HCT116 (cell line): ENCODE measurements around the gene PRMT3. TPM values are rescaled to one million over a fixed set of nuclear protein-coding genes. Genes with fewer than 3 reads are reported as not detected.

Experiments used
- ATAC-seq: fragments of 200-7000 bp; cut with Tn5 transposase; 2 replicates; pipeline ENCODE4 v1.9.1; 2020; ENCODE audit warnings: mild to moderate bottlenecking, moderate library complexity
- BruUV-seq: library from RNA; stranded (reverse); fragments of 400-500 nt; replicated peaks from 2 replicates; lab custom pipeline; 2021; lab: Mats Ljungman, UMichigan
- CTCF ChIA-PET: fragments of 300-600 bp; sonication (Branson Sonifier 250); formaldehyde crosslinking; loops from one replicate; lab custom pipeline; 2021; ENCODE audit warnings: antibody characterized with exemption; lab: Charles Lee
- POLR2A ChIA-PET: fragments of 300-600, 350-600 bp; sonication (Branson Sonifier 250); formaldehyde crosslinking; loops from one replicate; lab custom pipeline; 2021; ENCODE audit warnings: antibody characterized with exemption; lab: Charles Lee
- RAD21 ChIA-PET, 2 experiments: fragments of 300-600 bp; sonication (Branson Sonifier 250); formaldehyde crosslinking; loops; one replicate each; lab custom pipeline; 2023; ENCODE audit warnings: low total read pairs in 2 of 2; ENCODE audit not compliant: uncharacterized antibody in 2 of 2, unreplicated experiment in 2 of 2, low non-redundant PET in 1 of 2; lab: Charles Lee
- DNase-seq: peaks from one replicate; pipeline ENCODE4 v3.0.0-alpha.2; 2010; ENCODE audit warnings: low read depth, low spot score
- H2AFZ ChIP-seq: fragments of 200-600 bp; shearing (Covaris generic), sonication (generic); 2 replicates; pipeline ENCODE4 v1.6.1; 2017; ENCODE audit warnings: low read depth, mixed run types, mixed read lengths, antibody characterized with exemption, low read length; ENCODE audit not compliant: poor library complexity, severe bottlenecking
- H3K27ac ChIP-seq: 2 replicates; pipeline ENCODE4 v1.5.1; 2012; ENCODE audit warnings: low read depth, low read length
- H3K27me3 ChIP-seq: fragments of 200-600 bp; sonication (generic); 2 replicates; pipeline ENCODE4 v1.6.1; 2016; ENCODE audit warnings: mixed run types, low read length, mixed read lengths; ENCODE audit not compliant: insufficient read depth
- H3K36me3 ChIP-seq, 2 experiments: fragments of 200-500 bp in 1 of 2; fragments of 200-600 bp in 1 of 2; sonication (Bioruptor generic) in 1 of 2; sonication (generic) in 1 of 2; 2 replicates each; pipeline versions ENCODE4 v1.5.1 to v1.6.1; 2014 to 2016; ENCODE audit warnings: low read length in 2 of 2, inconsistent platforms in 1 of 2, mixed read lengths in 1 of 2, mixed run types in 1 of 2; ENCODE audit not compliant: insufficient read depth in 2 of 2, control insufficient read depth in 1 of 2
- H3K4me1 ChIP-seq, 2 experiments: fragments of 200-600 bp in 1 of 2; sonication (generic) in 1 of 2; 2 replicates each; pipeline versions ENCODE4 v1.5.1 to v1.6.1; 2012 to 2017; ENCODE audit warnings: low read length in 2 of 2, inconsistent platforms in 1 of 2, mild to moderate bottlenecking in 1 of 2, mixed read lengths in 1 of 2, mixed run types in 1 of 2, moderate library complexity in 1 of 2; ENCODE audit not compliant: insufficient read depth in 2 of 2, control insufficient read depth in 1 of 2
- H3K4me2 ChIP-seq: fragments of 200-600 bp; sonication (generic); 2 replicates; pipeline ENCODE4 v1.6.1; 2017; ENCODE audit warnings: mixed run types, low read length, mixed read lengths
- H3K4me3 ChIP-seq, 2 experiments: fragments of 200-600 bp in 1 of 2; sonication (generic) in 1 of 2; replicated peaks in 1 of 2; 2 replicates each; pipeline ENCODE4 v1.5.1; 2011 to 2016; ENCODE audit warnings: low read length in 2 of 2, control low read depth in 1 of 2, low read depth in 1 of 2, mild to moderate bottlenecking in 1 of 2, mixed read lengths in 1 of 2, mixed run types in 1 of 2
- H3K79me2 ChIP-seq: fragments of 200-600 bp; sonication (generic); 2 replicates; pipeline ENCODE4 v1.6.1; 2017; ENCODE audit warnings: mild to moderate bottlenecking, mixed run types, low read length, moderate library complexity, mixed read lengths; ENCODE audit not compliant: insufficient read depth
- H3K9ac ChIP-seq: fragments of 200-600 bp; sonication (generic); 2 replicates; pipeline ENCODE4 v1.6.1; 2016; ENCODE audit warnings: low read length, mixed read lengths
- H3K9me2 ChIP-seq: fragments of 200-600 bp; sonication (generic), shearing (Covaris generic); 2 replicates; pipeline ENCODE4 v1.6.1; 2017; ENCODE audit warnings: mixed run types, mild to moderate bottlenecking, moderate library complexity; ENCODE audit not compliant: insufficient read depth
- H3K9me3 ChIP-seq, 2 experiments: fragments of 200-500 bp in 1 of 2; fragments of 200-600 bp in 1 of 2; sonication (Bioruptor generic) in 1 of 2; sonication (generic) in 1 of 2; 2 replicates each; pipeline ENCODE4 v1.6.1; 2014 to 2017; ENCODE audit warnings: low read length in 2 of 2, mixed read lengths in 2 of 2, inconsistent platforms in 1 of 2, low read depth in 1 of 2, mild to moderate bottlenecking in 1 of 2, mixed run types in 1 of 2, moderate library complexity in 1 of 2; ENCODE audit not compliant: control insufficient read depth in 1 of 2, insufficient read depth in 1 of 2
- H4K20me1 ChIP-seq: fragments of 200-600 bp; sonication (generic), shearing (Covaris generic); 2 replicates; pipeline ENCODE4 v1.6.1; 2017; ENCODE audit warnings: mixed run types, mild to moderate bottlenecking, moderate library complexity; ENCODE audit not compliant: insufficient read depth
- CBX3 ChIP-seq: IDR thresholded peaks from 2 replicates; pipeline ENCODE4 v1.6.1; 2012; ENCODE audit warnings: low read depth
- EZH2 ChIP-seq: fragments of 200-600 bp; sonication (generic); IDR thresholded peaks from 2 replicates; pipeline ENCODE4 v1.6.1; 2017; ENCODE audit warnings: antibody characterized with exemption, mixed run types
- EZH2phosphoT487 ChIP-seq: fragments of 200-600 bp; IDR thresholded peaks from 2 replicates; pipeline ENCODE4 v1.6.1; 2018; ENCODE audit warnings: antibody characterized with exemption, borderline replicate concordance
- JUND ChIP-seq: IDR thresholded peaks from 2 replicates; pipeline ENCODE4 v1.6.1; 2012
- POLR2A ChIP-seq: IDR thresholded peaks from 2 replicates; pipeline ENCODE4 v1.7.0; 2011; ENCODE audit warnings: borderline replicate concordance; ENCODE audit not compliant: insufficient read depth, insufficient read length; ENCODE audit errors: extremely low read depth
- RAD21 ChIP-seq: IDR thresholded peaks from 2 replicates; pipeline ENCODE4 v1.6.1; 2012; ENCODE audit warnings: low read depth, mild to moderate bottlenecking
- SIN3A ChIP-seq: IDR thresholded peaks from 2 replicates; pipeline ENCODE4 v1.6.1; 2012; ENCODE audit warnings: low read depth
- TCF7L2 ChIP-seq: IDR thresholded peaks from 2 replicates; pipeline ENCODE4 v1.7.0; 2011; ENCODE audit warnings: borderline replicate concordance, inconsistent platforms; ENCODE audit not compliant: insufficient read depth, insufficient read length; ENCODE audit errors: extremely low read depth
- ZNF274 ChIP-seq: fragments of 200-500 bp; sonication (Bioruptor generic); IDR thresholded peaks from 2 replicates; pipeline ENCODE4 v1.6.1; 2014; ENCODE audit warnings: mild to moderate bottlenecking, low read depth, low read length, inconsistent platforms
- intact Hi-C: fragments of 100-400 bp; cut with micrococcal nuclease; formaldehyde crosslinking; loops from 2 replicates; pipeline ENCODE4 v1.10.0; 2022
- total RNA-seq: library from RNA; stranded (reverse); gene quantifications from one replicate; pipeline ENCODE4 v1.2.1, GENCODE V29; 2021; ENCODE audit not compliant: unreplicated experiment
- TF ChIP-seq, protein P1 (sequence below): IDR thresholded peaks from 2 replicates; pipeline ENCODE4 v1.6.1; 2011; ENCODE audit warnings: mild to moderate bottlenecking, low read length, moderate library complexity; ENCODE audit not compliant: insufficient replicate concordance; ENCODE audit errors: extremely low read depth
- TF ChIP-seq, protein P2 (sequence below): IDR thresholded peaks from 2 replicates; pipeline ENCODE4 v1.6.1; 2012
- TF ChIP-seq, protein P3 (sequence below): IDR thresholded peaks from 2 replicates; pipeline ENCODE4 v1.6.1; 2012; ENCODE audit warnings: low read depth

PRMT3 gene
- total RNA-seq, 1 experiment from 2014 or later: 24.3 TPM

DNA sequence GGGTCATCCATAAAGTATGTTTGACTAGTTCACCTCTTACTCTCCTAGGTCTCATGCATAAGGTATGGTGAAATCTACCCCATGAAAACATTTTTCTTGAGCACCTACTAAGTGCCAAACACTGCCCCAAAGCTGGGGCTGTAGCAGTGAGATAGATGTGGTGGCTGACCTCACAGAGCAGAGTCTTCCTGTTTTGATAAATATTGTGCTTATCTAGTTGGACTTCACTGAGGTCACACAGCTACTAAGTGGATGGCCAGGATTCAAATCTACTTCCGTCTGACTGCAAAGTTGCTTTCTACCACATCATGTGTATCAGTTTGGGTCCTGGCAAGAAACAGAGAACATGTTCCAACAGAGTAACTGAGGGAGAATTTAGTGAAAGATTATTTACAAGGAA, 30.4 kb upstream of the PRMT3 start (continued):
- TF ChIP-seq, protein P1, sequence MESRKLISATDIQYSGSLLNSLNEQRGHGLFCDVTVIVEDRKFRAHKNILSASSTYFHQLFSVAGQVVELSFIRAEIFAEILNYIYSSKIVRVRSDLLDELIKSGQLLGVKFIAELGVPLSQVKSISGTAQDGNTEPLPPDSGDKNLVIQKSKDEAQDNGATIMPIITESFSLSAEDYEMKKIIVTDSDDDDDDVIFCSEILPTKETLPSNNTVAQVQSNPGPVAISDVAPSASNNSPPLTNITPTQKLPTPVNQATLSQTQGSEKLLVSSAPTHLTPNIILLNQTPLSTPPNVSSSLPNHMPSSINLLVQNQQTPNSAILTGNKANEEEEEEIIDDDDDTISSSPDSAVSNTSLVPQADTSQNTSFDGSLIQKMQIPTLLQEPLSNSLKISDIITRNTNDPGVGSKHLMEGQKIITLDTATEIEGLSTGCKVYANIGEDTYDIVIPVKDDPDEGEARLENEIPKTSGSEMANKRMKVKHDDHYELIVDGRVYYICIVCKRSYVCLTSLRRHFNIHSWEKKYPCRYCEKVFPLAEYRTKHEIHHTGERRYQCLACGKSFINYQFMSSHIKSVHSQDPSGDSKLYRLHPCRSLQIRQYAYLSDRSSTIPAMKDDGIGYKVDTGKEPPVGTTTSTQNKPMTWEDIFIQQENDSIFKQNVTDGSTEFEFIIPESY: no peak
- no peak for TF ChIP-seq EZH2
- no peak for TF ChIP-seq ZNF274
- TF ChIP-seq, protein P2, sequence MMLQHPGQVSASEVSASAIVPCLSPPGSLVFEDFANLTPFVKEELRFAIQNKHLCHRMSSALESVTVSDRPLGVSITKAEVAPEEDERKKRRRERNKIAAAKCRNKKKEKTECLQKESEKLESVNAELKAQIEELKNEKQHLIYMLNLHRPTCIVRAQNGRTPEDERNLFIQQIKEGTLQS: no peak
- TF ChIP-seq, protein P3, sequence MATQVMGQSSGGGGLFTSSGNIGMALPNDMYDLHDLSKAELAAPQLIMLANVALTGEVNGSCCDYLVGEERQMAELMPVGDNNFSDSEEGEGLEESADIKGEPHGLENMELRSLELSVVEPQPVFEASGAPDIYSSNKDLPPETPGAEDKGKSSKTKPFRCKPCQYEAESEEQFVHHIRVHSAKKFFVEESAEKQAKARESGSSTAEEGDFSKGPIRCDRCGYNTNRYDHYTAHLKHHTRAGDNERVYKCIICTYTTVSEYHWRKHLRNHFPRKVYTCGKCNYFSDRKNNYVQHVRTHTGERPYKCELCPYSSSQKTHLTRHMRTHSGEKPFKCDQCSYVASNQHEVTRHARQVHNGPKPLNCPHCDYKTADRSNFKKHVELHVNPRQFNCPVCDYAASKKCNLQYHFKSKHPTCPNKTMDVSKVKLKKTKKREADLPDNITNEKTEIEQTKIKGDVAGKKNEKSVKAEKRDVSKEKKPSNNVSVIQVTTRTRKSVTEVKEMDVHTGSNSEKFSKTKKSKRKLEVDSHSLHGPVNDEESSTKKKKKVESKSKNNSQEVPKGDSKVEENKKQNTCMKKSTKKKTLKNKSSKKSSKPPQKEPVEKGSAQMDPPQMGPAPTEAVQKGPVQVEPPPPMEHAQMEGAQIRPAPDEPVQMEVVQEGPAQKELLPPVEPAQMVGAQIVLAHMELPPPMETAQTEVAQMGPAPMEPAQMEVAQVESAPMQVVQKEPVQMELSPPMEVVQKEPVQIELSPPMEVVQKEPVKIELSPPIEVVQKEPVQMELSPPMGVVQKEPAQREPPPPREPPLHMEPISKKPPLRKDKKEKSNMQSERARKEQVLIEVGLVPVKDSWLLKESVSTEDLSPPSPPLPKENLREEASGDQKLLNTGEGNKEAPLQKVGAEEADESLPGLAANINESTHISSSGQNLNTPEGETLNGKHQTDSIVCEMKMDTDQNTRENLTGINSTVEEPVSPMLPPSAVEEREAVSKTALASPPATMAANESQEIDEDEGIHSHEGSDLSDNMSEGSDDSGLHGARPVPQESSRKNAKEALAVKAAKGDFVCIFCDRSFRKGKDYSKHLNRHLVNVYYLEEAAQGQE: no peak

DNA sequence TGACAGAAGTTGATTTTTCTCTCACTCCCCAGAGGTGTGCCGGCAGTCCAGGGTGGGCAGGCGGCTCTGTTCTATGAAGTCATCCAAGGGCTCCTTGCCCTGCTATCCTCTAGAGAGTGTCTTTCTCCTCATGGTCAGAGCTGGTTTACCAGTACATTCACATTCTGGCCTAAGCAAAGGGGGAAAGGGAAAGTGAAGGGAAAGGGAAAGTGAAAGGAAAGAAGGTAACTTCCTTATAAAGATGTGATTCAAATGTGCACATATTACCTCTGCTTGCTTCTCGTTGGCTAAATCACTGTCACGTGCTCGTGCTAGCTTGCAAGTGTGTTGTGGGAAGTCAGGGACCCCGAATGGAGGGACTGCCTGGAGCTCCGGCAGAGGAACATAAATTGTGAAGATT, 26.9 kb upstream of the PRMT3 start:
- Histone ChIP-seq H3K9me3 (no peaks in the 10 kb centered on the region), H3K79me2 (peaks cover 12% of the 10 kb centered on the region; the same call in 1 of the 2 replicates), H4K20me1 (no peaks in the 10 kb centered on the region), H2AFZ (no peak overlapping the region), H3K4me2 (no peak overlapping the region), H3K27me3 (no peaks in the 10 kb centered on the region), H3K27ac (no peak overlapping the region), H3K9ac (no peak overlapping the region), H3K4me3 (no peak overlapping the region), H3K4me1 (peaks cover 8 to 31% of the 10 kb centered on the region in 2 experiments; a peak in 3 of 4 replicates), H3K36me3 (no peaks in the 10 kb centered on the region), H3K9me2 (no peaks in the 10 kb centered on the region)
- DNase-seq (no peak), ATAC-seq (no peak)
- ChIA-PET CTCF (no interaction called here), POLR2A (no interaction called here), RAD21 (no interaction called here)
- no TSS peak for BruUV-seq
- intact Hi-C loops: no loop called here
- TF ChIP-seq SIN3A: no peak
- TF ChIP-seq POLR2A: no peak
- no peak for TF ChIP-seq CBX3
- no peak for TF ChIP-seq TCF7L2
- TF ChIP-seq, protein P3: no peak
- TF ChIP-seq RAD21: no peak
- no peak for TF ChIP-seq JUND
- TF ChIP-seq, protein P1: no peak
- no peak for TF ChIP-seq EZH2phosphoT487
- TF ChIP-seq, protein P2: no peak
